ENCODE results near the gene FOXB2.
"Not testable (repeated sequence)": the region's sequence is repeated elsewhere in the genome, so short reads cannot be mapped to it uniquely, and the experiment has no call there.

FOXB2 gene

DNA sequence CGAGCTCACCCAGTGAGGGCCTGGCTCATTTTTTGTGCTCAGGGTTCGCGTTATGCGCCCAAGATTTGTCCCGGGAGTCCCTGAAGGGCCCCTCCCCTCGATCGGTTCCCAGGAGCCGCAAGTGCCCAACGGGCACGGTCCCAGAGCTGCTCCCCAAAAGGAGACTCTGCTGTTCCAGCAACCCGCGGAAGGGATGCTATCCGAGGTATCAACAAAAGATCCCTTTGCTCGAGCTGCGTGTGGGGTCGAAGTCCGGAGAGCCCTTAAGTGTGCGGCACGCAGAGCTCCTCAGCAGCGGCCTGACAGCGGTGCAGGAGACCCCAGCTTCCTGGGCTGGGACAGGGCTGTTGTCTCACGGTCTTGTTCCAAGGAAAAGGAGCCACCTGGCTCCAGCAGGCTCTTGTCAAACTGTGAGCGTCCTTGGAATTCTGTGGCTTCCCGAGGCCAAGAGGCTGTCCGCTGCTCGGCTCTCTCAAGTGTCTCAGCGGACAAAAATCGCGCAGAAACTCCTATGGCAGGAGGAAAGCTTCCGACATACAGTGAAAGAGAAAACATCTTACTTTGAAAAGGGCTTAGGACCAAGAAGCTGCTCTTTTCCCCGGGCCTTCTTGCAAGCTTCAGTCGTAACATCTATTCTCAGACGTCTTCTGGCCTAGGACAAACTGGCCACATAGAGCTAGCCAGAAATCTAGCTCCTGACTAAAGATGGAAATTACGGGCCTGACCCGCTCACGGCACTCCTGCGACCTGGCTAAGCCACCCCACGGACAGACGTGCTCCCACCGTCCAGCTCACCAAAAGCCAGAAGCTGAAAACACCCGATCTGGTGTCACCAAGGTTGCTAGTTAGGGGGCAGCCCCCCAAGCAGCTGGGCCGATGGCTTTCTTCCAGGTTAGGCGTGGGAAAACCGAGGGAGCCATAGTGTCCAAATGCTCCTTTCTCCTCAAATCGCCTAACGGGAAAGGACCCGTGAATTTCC, 2.6 kb upstream of the FOXB2 start:
- DNase-seq: no peak

DNA sequence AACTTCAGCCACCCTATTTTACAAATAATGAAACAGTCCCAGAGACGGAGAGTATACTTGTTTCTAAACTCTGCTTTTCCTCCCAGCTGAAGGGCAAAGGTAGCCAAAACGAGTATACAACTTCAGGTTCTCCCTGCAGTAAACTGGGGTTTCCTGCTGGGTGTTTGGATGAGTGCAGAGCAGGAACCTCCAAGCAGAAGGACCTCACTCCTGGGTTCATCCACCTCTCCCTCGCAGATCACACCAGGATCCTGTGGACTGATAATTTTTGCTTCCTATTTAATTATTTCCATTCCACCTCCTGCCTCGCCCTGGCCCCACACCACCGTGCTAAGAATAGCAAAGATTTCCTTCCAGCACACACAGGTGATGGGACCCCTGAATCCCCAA, 2.0 kb upstream of the FOXB2 start:
- no peak for DNase-seq

DNA sequence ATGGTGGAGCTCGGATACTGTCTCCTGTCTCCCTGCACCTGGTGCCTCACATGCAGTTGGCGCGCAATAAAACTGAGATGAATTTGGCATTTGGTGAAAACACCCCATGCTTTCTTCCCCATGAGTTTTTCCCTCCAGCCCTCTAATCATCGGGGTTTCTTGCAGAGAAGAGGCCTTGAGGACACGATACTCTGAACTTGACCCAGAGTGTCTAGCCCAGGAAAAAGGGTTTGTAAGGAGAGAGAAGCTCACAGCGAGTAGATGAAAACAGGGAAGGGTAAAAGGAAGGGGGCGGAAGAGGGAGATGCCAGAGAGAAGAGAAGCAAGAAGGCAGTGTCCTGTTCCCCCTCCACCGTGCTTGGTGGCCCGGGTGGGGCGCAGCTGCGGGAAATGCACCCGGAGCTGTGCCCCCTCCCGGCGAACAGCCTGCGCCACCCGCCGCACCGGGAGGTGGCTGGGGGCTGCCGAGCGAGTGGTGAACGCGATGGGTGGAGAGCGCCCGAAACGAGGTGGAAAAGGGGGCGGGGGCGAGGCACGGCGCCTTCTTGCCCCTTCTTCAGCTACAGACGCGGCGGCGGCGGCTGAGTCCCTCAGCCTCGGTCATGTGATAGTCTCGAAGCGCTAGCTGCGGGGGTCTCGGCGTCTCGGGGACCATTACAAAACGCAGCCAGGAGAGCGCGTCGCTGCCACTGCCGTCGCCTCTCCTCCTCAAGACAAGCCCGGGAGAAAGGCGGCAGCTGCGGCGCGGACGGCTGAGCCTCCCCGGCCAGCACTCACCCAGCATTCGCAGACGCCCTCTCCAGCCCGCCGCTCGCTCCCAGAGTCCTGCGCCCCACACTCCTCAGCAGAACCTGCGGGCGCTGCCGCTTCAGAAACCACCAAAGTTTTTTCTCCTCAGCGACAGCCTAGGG, 1.1 kb upstream of the FOXB2 start:
- no peak for DNase-seq

DNA sequence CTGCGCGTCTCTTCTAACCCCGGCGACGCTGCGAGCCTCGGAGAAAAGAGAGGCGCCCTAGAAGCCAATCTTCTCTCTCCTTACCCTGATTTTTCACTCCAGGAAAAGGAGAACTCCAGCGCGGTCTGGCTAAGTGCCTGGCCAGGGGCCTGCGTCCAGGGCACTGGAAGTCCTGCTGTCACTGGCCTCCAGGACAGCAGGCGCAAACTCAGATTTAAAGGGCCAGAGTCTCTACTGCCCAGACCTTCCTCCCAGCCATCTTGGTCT, 553 bp upstream of the FOXB2 start:
- DNase-seq: no peak

DNA sequence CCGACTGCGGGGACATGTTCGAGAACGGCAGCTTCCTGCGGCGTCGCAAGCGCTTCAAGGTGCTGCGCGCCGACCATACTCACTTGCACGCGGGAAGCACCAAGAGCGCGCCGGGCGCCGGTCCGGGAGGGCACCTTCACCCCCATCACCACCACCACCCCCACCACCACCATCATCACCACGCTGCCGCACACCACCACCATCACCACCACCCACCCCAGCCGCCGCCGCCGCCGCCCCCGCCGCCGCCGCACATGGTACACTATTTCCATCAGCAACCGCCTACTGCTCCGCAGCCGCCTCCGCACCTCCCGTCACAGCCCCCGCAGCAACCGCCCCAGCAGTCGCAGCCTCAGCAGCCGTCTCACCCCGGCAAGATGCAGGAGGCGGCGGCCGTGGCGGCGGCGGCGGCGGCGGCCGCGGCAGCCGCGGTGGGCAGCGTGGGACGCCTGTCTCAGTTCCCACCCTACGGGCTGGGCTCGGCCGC, 514 bp downstream of the FOXB2 start:
- DNase-seq: no peak

DNA sequence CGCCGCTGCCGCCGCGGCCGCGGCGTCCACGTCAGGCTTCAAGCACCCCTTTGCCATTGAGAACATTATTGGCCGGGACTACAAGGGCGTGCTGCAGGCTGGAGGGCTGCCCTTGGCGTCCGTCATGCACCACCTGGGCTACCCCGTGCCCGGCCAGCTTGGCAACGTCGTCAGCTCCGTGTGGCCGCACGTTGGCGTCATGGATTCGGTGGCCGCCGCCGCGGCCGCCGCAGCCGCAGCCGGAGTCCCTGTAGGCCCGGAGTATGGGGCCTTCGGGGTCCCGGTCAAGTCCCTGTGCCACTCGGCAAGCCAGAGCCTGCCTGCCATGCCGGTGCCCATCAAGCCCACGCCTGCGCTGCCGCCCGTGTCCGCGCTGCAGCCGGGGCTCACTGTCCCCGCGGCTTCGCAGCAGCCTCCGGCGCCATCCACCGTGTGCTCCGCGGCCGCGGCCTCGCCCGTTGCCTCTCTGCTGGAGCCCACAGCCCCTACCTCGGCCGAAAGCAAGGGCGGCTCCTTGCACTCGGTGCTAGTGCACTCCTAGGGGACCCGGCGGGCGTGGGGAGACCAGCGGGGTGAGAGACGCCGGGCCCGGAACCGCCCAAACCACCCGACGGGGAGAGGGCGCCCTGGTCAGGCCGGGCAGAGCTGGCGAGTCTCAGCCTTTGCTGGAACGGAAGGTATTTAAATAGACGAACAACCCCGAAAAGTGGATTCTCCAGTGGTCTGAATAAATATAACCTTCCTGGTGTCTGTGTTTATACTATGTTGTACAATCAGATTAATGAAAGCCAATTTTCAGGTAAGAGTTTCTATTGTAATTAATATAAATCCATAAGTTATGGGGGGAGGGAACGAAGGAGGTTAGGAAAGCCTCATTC, 1.2 kb downstream of the FOXB2 start:
- DNase-seq: no peak

DNA sequence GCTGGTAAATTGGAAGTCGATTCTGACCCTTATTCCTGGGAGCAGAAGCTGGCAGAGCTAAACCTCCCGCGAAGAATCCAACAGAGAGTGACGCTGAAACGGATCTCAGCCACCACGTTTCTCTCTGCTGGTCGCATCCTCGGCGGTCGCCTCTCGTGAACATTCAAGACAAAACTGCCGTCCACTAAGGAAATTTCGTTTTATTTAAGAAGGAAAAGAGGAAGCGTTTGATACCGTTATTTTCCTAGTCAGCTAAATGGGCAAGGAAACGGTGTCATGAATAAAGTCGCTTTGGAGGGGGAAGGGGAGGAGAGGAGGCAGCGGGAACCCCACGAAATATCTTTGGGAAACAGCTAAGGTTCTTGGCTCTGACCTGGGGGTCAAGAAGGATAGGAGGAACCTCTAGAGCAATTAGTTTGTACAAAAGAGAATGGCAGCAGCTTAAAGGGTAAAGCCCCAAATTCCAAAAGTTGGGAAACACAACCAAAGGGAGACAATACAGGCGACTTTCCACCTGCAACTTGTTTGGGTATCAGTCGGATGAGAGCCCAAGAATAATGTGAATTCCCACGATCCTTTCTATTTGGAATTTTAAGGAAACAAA, 1.9 kb downstream of the FOXB2 start:
- no peak for DNase-seq

DNA sequence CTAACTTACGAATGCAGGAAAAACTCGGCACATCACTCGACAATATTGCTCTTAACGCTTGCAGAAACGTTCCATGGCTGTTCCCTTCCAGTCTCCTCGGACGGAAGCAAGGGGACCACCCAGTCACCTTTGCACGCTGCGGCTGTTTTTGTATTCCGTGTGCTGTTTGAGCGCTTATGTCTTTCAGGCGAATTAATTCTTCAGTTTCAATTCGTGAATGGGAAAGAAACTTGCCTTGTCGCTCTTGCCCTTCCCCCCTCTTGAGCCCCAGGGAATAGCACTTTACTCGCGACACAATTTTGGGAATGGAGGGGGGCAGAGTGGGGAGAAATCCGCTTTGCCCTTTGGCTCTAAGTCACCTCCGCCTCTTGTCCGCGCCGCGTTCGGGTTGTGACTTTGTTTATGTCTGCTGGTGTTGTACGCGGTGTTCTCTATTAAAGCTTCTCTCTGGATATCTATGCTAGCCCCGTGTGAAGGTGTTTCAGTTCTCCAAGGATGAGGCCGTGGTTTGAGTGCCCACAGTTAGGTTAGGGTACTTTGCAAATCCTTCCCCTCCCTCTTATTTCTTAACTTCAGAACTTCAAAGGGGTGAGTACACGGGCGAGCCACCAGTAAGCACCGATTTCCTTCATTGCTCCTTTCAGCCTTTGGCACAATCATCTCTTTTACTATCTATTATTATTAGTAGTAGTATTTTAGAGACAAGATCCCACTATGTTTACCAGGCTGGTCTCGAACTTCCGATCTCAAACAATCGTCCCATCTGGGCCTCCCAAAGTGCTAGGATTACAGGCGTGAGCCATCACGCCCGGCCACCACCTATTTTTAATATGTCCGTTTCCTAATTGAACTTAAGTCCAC, 2.7 kb downstream of the FOXB2 start:
- DNase-seq: no peak

DNA sequence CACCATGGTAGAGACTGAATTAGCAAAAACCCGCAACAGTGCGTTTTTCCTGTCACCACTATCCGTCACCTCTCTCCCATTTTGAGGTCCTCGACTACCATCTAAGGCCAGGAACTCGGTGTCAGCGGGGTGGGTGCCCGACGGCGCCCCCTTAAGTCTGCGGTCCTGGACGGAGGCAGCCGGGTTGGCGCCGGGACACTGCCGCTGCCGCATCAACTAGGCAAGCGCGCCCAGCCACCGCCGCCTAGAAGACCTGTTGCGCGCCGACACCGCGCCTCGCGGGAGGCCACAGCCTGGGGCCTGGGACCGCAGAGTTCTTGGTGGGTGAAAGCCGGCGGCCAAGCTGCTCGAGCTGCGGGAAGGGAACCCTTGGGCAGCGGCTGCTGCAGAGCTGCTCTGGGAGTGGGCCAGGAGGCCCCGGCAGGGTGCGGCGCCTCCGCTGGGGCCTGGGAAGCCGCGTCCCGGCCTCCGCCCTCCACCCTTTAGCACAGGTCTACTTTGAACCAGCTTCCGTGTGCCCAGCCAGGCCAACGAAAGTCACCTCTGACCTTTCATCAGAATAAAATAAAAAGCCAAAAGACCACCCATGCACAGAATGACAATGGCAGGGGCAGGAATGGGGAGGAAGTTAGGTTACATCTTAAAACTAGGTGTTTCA, 3.5 kb downstream of the FOXB2 start:
- DNase-seq: no peak

DNA sequence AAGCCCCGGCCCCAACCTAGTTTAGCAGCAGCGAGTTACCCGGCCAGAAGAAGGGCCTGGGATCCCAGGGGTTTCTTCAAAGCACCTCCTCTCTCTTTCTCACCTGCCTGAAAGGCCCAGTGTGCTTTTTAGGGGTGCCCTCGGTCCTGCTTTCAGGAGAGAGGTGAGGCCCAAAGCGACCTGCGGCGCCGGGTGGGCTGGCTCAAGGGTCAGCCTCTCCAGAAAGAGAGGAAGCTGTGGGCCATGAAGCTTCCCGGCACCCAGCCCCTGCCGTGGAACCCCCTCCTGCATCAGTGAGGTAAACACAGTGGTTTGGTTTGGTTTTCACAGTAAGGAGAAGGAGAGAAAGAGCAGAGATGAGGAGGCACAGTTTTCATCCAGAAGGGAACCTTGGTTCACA, 4.3 kb downstream of the FOXB2 start:
- DNase-seq: no peak

DNA sequence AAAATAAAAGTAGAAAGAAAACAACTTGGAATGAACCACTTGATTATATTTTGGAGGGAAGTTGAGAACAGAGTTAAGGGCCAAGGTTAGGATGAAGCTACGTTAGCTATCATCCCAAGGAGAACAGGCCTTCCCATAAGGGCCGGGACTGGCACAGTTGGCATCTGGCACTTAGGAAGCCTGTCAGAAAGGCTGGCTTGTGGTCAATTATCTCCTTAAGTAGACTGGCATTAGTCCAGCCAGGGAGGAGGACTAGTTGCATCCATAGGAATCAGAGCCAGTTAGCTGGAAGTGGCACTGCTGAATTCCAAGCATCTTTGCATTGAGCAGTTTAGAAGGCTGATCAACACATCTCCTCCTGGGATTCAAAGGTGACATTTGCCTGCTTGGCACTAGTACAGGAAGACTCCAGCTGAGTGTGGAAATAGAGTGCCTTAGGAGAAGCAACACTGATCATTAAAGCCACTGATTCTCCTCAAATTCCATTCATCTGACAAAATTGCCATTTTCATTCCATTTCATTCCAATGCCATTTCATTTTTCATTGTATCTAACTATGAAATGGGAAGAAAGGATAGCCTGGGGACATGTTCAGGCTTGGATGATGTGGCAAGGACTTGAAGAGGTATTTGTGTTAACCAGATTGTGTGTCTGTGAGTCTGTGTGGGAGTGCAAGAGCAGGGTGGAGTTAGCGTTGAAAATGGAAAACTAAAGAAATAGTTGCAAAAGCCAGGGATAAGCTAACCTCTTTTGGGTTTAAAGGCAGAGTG, 5.5 kb downstream of the FOXB2 start:
- no peak for DNase-seq

DNA sequence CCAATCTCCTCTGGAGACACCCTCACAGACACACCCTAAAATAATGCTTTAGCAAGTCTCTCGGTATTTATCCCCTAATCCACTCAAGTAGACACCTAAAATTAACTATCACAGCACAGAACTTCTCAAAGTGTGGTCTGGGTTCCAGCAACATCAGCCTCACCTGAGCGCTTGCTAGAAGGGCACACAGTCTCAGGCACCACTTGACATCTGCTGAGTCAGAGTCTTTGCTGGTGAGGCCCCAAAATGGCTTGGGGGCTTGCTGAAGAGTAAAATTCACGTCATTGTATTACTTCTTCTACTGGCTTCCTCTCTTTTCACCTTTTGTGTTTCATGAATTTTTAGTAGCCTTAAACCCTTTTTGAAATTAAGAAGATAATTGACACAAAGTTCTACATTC, 9.0 kb downstream of the FOXB2 start:
- no peak for DNase-seq

DNA sequence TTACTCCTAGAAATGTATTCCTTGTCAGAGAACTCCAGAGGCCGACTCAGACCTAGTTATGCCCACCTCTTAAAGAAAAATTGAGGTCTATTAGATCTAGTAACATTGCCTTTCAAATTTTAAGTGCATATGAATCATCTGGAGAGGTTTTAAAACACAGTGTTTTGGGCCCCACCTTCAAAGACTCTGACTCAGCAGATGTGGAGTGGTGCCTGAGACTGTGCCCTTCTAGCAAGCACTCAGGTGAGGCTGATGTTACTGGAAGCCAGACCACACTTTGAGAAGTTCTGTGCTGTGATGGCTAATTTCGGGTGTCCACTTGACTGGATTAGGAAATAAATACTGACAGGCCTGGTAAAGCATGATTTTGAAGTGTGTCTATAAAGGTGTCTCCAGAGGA, 10.6 kb downstream of the FOXB2 start:
- no peak for DNase-seq

DNA sequence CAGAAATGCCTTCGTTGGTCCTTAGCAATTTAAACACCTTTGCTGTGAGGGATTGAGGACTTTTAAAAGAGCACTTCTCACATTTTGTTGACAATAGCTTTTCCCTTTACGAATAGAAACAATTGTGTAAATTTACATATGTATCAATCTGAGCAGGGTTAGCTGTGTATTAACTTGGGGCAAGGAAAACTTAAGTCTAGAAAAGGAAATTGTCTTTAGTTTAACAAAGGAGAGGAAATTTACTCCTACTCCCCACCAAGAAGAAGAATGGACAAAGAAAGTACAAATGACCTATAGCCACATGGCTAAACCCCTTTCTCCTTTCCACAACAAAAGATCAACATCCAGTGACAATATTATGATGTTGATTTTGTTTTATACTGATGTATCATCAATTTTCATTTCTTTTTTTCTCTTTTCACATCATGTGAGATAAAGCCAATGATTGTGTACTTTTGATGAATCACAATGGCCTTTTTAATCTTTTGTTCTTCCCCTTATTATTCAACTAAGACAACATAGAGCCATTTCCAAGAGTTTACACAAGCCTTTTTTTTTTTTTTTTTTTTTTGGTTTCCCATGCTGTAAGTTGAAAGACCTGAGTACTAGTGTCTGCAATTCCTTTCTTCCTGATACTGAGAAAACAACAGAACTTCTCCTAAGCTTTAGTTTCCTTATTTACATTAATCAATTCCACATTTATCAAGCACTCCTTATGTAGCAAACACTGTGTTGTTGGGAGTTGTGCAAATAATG, 19.0 kb downstream of the FOXB2 start:
- DNase-seq: no peak

DNA sequence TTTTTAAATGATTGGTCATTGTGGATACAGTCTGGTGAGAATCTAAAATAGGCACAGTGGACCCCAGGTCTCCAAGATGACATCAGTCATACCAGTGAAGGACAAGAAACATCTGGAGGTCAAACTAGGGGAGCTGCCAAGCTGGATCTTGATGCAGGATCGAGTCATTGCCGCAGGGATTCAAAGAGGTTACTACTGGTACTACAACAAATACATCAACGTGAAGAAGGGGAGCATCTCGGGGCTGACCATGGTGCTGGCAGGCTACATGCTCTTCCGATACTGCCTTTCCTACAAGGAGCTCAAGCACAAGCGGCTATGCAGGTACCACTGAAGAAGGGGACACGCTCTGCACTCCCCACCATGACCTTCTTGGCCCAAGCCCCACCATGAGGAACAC, 20.9 kb downstream of the FOXB2 start:
- DNase-seq: no peak

DNA sequence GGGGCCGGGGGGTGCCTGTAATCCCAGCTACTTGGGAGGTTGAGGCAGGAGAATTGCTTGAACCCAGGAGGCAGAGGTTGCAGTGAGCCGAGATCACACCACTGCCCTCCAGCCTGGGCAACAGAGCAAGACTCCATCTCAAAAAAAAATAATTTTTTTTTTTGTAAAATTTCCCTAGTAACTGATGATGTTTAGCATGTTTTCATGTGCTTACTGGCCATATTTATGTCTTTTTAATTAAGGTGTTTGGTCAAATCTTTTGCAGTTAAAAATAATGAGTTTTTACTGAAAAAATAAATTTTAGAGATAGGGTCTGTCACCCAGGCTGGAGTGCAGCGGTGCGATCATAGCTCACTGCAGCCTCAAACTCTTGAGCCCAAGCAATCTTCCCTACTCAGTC, 24.3 kb downstream of the FOXB2 start:
- DNase-seq: not testable (repeated sequence)

DNA sequence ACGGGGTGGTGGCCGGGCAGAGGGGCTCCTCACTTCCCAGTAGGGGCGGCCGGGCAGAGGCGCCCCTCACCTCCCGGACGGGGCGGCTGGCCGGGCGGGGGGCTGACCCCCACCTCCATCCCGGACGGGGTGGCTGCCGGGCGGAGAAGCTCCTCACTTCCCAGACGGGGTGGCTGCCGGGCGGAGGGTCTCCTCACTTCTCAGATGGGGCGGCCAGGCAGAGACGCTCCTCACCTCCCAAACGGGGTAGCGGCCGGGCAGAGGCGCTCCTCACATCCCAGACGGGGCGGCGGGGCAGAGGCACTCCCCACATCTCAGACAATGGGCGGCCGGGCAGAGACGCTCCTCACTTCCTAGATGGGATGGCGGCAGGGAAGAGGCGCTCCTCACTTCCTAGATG, 41.2 kb downstream of the FOXB2 start:
- not testable (repeated sequence) for DNase-seq

DNA sequence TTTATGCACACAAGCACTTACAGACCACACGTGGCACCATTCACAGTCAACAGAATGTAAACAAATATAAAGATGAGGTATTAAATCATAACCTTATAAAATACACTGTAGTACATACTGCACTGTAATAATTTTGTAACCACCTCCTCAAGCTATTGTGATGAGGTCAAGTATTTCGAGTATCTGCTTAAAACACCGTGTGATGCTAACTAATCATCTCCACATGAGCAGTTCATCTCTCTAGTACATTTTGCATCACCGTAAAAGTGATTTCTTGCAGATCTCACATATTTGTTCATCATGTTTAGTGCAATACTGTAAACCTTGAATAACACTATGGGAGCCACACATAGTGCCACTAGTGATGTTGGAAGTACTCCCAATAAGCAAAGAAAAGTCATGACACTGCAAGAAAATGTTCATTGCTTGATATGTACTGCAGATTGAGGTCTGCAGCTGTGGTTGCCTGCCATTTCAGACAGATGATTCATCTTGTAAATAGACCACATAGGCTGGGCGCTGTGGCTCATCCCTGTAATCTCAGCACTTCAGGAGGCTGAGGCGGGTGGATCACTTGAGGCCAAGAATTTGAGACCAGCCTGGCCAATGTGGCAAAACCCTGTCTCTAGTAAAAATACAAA, 44.3 kb downstream of the FOXB2 start:
- DNase-seq: no peak

DNA sequence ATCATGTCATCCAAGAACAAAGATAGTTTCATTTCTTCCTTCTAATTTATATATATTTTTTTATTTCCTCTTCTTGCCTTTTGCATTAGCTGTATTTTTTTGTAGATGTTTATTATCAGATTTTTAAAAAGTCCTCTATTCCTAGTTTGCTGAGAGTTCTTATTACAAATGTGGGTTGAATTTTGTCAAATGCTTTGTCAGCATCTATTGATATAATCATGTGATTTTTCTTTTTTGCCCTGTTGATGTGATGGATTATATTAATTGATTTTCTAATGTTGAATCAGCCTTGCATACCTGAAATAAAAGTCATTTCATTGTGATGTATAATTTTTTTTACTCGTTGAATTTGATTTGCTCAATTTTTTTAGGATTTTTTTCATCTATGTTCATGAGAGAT, 46.9 kb downstream of the FOXB2 start:
- no peak for DNase-seq
